HCT116 (cell line): ENCODE results near the gene FAM163B.

Experiments used
- CTCF ChIP-seq, 3 experiments: fragments of 200-600 bp in 1 of 3; sonication (generic) in 1 of 3; IDR thresholded peaks in 2 of 3; conservative IDR thresholded peaks in 1 of 3; 2 replicates each; pipeline ENCODE4 v1.5.1; 2012 to 2017; ENCODE audit warnings: low read depth in 2 of 3, low read length in 2 of 3, antibody characterized with exemption in 1 of 3, borderline replicate concordance in 1 of 3, control low read depth in 1 of 3, mild to moderate bottlenecking in 1 of 3, mixed read lengths in 1 of 3, mixed run types in 1 of 3, moderate library complexity in 1 of 3; ENCODE audit not compliant: insufficient read depth in 1 of 3
- POLR2A ChIP-seq: IDR thresholded peaks from 2 replicates; pipeline ENCODE4 v1.7.0; 2011; ENCODE audit warnings: borderline replicate concordance; ENCODE audit not compliant: insufficient read depth, insufficient read length; ENCODE audit errors: extremely low read depth

- TF ChIP-seq CTCF (IDR thresholded peaks at IDR 0.05 in 2 of 3, conservative IDR thresholded peaks at IDR 0.05 in 1 of 3; ENCODE audit: borderline replicate concordance in 1 of 3, insufficient read depth in 1 of 3, low read depth in 2 of 3, low read length in 2 of 3) (no peak), POLR2A (no peak)
Observed at GRCh38 chr9:133597316-133597957, 11.8 kb downstream of the FAM163B start.
